K562 (cell line): ENCODE data around the gene OR2AG1.

ENCODE experiments used
- KDM5B ChIP-seq: fragments of 200-600 bp; sonication (generic); IDR thresholded peaks from 2 replicates; pipeline ENCODE4 v1.6.1; 2012; ENCODE audit warnings: low read depth, mild to moderate bottlenecking, moderate library complexity, low read length, control low read depth, inconsistent platforms; ENCODE audit not compliant: insufficient replicate concordance
- PHF8 ChIP-seq: fragments of 200-600 bp; sonication (generic); IDR thresholded peaks from 2 replicates; pipeline ENCODE4 v1.6.1; 2012; ENCODE audit warnings: mixed run types, mild to moderate bottlenecking, inconsistent platforms, low read length, moderate library complexity, borderline replicate concordance
- SIN3A ChIP-seq, 2 experiments: fragments of 150-350 bp in 1 of 2; IDR thresholded peaks; 2 replicates each; pipeline ENCODE4 v1.6.1; 2011 to 2016; ENCODE audit warnings: borderline replicate concordance in 2 of 2, low read depth in 2 of 2, low read length in 2 of 2, mild to moderate bottlenecking in 2 of 2, moderate library complexity in 2 of 2; ENCODE audit not compliant: control insufficient read depth in 1 of 2
- TF ChIP-seq, protein P1 (sequence below), 3 experiments: IDR thresholded peaks in 2 of 3; conservative IDR thresholded peaks in 1 of 3; 2 replicates each; pipeline ENCODE4 v1.5.1; 2011 to 2012; ENCODE audit warnings: low read length in 3 of 3, mild to moderate bottlenecking in 3 of 3, control low read depth in 2 of 3, improper control_type of control experiment in 1 of 3, inconsistent platforms in 1 of 3, low read depth in 1 of 3, mixed read lengths in 1 of 3, moderate library complexity in 1 of 3; ENCODE audit not compliant: insufficient read depth in 2 of 3

DNA sequence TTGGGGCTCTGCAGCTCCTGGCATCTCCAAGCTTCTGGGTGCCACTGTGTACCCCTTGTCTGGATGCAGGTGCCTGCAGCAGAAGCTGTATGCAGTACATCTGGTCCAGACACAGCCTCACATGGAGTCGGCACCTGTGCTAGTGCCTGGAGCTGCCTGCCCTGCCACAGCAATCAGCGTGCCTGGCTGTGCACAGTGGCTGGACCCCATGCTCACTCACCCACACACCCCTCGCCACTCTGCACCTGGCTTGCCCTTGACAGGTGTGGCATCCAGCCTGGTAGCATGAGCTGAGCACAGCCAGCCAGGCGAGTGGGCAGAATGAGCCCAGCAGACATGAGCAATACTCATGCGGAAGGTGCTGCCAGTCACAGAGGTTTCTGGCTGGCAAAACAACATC lies 36.1 kb downstream of the OR2AG1 start:
- TF ChIP-seq SIN3A (IDR thresholded peaks at IDR 0.05; ENCODE audit: borderline replicate concordance in 2 of 2, control insufficient read depth in 1 of 2, low read depth in 2 of 2, low read length in 2 of 2) (no peak), KDM5B (no peak), PHF8 (no peak)
- TF ChIP-seq, protein P1, sequence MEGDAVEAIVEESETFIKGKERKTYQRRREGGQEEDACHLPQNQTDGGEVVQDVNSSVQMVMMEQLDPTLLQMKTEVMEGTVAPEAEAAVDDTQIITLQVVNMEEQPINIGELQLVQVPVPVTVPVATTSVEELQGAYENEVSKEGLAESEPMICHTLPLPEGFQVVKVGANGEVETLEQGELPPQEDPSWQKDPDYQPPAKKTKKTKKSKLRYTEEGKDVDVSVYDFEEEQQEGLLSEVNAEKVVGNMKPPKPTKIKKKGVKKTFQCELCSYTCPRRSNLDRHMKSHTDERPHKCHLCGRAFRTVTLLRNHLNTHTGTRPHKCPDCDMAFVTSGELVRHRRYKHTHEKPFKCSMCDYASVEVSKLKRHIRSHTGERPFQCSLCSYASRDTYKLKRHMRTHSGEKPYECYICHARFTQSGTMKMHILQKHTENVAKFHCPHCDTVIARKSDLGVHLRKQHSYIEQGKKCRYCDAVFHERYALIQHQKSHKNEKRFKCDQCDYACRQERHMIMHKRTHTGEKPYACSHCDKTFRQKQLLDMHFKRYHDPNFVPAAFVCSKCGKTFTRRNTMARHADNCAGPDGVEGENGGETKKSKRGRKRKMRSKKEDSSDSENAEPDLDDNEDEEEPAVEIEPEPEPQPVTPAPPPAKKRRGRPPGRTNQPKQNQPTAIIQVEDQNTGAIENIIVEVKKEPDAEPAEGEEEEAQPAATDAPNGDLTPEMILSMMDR (IDR thresholded peaks at IDR 0.05 in 2 of 3, conservative IDR thresholded peaks at IDR 0.05 in 1 of 3; ENCODE audit: insufficient read depth in 2 of 3, low read depth in 1 of 3, low read length in 3 of 3): no peak
